ENCODE measurements around the gene IFRD1.

IFRD1 gene

DNA sequence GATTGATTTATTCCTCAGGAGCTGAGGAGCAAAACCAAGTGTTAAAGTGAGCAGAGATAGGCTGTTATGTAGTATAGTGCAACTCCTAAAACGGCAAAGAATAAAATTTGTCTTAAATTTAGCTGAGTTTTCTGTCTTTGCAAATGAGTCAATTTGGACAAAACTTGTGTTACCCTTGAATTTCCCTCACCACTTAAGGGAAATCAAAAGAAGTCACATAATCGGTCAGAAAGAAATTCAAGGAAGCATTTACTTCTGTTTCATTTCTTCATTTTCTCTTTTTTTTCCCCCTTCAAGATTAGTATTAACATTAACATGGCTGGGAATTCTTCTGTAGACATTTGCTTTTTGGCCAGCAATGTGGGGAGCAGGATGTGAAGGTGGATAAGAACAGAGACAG is 44.4 kb downstream of the IFRD1 start:
- no peak for DNase-seq (ENCODE audit: extremely low read depth, low read depth)
- TF ChIP-seq, protein P1, sequence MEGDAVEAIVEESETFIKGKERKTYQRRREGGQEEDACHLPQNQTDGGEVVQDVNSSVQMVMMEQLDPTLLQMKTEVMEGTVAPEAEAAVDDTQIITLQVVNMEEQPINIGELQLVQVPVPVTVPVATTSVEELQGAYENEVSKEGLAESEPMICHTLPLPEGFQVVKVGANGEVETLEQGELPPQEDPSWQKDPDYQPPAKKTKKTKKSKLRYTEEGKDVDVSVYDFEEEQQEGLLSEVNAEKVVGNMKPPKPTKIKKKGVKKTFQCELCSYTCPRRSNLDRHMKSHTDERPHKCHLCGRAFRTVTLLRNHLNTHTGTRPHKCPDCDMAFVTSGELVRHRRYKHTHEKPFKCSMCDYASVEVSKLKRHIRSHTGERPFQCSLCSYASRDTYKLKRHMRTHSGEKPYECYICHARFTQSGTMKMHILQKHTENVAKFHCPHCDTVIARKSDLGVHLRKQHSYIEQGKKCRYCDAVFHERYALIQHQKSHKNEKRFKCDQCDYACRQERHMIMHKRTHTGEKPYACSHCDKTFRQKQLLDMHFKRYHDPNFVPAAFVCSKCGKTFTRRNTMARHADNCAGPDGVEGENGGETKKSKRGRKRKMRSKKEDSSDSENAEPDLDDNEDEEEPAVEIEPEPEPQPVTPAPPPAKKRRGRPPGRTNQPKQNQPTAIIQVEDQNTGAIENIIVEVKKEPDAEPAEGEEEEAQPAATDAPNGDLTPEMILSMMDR (IDR thresholded peaks at IDR 0.05; ENCODE audit: low read depth, low read length, missing control alignments) = no peak

DNA sequence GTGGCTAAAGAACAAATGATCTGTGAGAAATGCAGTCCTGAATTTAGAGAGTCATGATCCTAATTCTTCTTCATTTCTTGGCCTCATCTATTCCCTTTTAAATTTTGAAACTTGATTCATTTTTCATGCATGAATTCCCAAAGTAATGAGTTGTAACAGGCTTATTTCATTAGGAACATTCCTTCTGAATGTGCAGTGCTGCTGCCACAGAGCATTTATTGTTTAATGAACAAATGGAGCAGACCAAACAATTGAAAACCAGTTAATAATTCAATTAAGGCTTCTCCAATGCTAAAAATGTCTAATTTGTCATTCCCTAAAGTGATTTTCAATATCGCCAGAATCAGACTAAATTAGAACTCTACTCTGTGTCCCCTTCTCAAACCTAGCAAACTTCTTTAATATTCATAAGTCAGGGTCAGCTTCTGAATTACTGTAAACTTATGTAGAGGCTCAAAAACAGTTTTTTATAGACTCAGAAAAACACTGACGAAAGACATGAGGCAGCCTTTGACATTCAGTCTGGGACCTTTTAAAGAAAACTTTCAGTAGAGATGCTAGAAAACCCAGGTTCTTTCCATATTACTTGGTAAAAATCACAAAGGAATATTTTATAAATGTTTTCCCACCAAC is 45.0 kb downstream of the IFRD1 start:
- TF ChIP-seq, protein P1 (IDR thresholded peaks at IDR 0.05; ENCODE audit: low read depth, low read length, missing control alignments) = no peak
- no peak for DNase-seq (ENCODE audit: extremely low read depth, low read depth)
- H3K4me3 ChIP-seq (replicated peaks; ENCODE audit: low read depth, low read length) = no peak overlapping the region

More for the DNA sequence above, 44.4 kb downstream of the IFRD1 start:
- no peak overlapping the region for H3K4me3 ChIP-seq (replicated peaks; ENCODE audit: low read depth, low read length)

DNA sequence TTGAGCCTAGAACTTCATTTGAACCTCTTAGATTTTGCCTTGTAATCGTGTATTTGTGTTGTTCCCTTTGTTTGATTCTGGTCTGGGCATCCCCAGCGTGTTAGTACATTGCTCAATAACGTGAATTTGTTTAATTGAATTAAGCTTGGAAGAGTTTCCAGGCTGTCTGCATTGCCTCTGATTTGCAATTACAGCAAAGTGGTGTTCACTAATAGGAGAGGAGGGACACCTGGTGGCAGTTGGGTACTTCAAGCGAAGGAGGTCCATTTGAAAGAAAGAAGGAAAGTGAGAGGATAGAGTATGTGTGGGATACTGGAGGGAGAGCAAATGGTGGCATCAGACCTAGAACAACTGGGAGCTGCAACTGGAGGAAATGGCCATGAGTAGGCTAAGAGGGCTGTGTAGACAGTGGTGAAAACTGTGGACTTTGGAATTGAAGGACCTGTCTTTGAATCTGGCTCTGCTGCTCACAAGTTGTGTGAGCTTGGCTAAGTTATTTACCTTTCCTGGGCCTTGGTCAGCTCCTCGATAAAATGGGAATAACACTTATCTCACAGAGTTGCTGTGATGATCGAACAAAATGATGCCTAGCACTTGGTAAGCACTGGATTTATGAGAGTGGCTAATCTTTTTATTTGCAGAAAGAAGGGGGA is 45.7 kb downstream of the IFRD1 start:
- DNase-seq (ENCODE audit: extremely low read depth, low read depth) = no peak

GRCh38 chr7:112497481-112497880 is 47.2 kb downstream of the IFRD1 start:
- H3K4me3 ChIP-seq (replicated peaks; ENCODE audit: low read depth, low read length) = no peak overlapping the region
- no peak for DNase-seq (ENCODE audit: extremely low read depth, low read depth)
- TF ChIP-seq, protein P1 (IDR thresholded peaks at IDR 0.05; ENCODE audit: low read depth, low read length, missing control alignments) = no peak

More for the DNA sequence above, 45.7 kb downstream of the IFRD1 start:
- no peak overlapping the region for H3K4me3 ChIP-seq (replicated peaks; ENCODE audit: low read depth, low read length)
- TF ChIP-seq, protein P1 (IDR thresholded peaks at IDR 0.05; ENCODE audit: low read depth, low read length, missing control alignments) = peak; percentile 61

DNA sequence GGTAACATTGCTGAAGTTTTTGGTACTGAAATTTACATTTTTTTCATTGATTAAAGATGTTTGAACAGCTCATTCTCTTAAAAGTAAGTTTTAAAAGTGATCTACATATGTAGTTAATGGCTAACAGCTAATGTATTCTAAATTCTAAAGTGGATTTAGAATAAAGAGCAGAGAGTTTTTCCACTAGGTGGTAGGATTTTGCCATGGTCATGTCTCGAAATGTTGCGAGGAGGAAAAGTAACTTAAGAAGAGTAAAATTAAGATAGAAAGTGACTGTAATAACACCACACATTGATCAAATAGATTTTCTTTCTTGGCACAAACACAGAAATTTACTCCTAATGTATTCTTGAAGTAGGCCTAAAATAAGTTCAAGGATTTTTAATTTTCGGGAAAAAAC is 50.4 kb downstream of the IFRD1 start:
- no peak overlapping the region for H3K4me3 ChIP-seq (replicated peaks; ENCODE audit: low read depth, low read length)
- DNase-seq (ENCODE audit: extremely low read depth, low read depth) = no peak
- TF ChIP-seq, protein P1 (IDR thresholded peaks at IDR 0.05; ENCODE audit: low read depth, low read length, missing control alignments) = peak; percentile 3

DNA sequence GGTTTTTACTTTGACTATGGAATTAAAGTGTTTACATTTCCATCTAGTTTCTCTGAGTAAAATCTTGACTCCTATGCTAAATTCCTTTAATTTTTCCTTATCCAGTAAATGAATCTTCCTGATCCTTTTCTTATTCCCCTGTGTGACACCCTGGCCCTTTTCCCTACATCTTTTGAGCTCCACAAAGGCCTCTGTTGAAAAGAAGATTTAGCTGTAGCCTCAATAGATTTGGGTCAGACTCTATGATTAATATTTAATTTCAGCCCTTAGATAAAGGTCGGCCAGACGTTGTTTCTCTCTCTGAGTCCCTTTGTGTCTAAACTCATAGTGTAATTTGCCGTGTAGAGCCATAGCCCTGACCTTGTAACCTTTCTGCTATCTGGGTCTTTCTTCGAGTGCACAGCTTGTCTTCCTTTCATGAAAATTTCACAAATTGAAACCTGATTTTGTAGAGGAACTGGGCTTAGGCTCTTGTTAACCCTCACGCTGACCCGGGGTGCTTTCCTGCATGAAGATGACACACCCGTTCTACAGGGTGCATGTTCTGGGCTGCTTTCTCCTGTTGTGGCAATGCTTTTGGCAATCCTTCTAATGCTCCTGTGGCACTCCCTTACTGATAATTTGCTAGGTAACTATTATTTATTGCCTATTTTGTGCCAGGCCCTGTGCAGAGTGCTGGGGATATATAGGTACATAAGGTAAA is 51.7 kb downstream of the IFRD1 start:
- no peak for DNase-seq (ENCODE audit: extremely low read depth, low read depth)
- H3K4me3 ChIP-seq (replicated peaks; ENCODE audit: low read depth, low read length) = no peak overlapping the region
- TF ChIP-seq, protein P1 (IDR thresholded peaks at IDR 0.05; ENCODE audit: low read depth, low read length, missing control alignments) = no peak
